ENCODE results near the gene RBMS3. TPM values are rescaled to one million over a fixed set of nuclear protein-coding genes. Genes with fewer than 3 reads are reported as not detected.

Gene RBMS3
- total RNA-seq, 1 donor from 2014 or later, result 33.0 TPM

GRCh38 chr3:29312395-29312794, 31.5 kb downstream of the RBMS3 start:
- Histone ChIP-seq H3K9me3 (ENCODE audit: insufficient read depth, low read depth, low read length) (no peaks in the 10 kb centered on the region), H3K27me3 (ENCODE audit: insufficient read depth, low read length) (no peaks in the 10 kb centered on the region), H3K36me3 (ENCODE audit: insufficient read depth, low read length) (no peaks in the 10 kb centered on the region), H2AFZ (ENCODE audit: low read depth, low read length) (no peak overlapping the region), H3K79me2 (ENCODE audit: insufficient read depth, low read length) (peaks cover 92% of the 10 kb centered on the region), H4K20me1 (ENCODE audit: insufficient read depth, low read length) (peaks cover 32% of the 10 kb centered on the region), H3K9ac (ENCODE audit: low read length) (no peak overlapping the region), H3K4me2 (ENCODE audit: low read length) (no peak overlapping the region), H3K4me1 (ENCODE audit: insufficient read depth, low read length) (peaks cover under 1% of the 10 kb centered on the region), H3K4me3 (ENCODE audit: insufficient read depth, low read depth, low read length) (no peak overlapping the region), H3K27ac (ENCODE audit: low read depth, low read length) (no peak overlapping the region)
- Mint-ChIP-seq H3K4me3 (ENCODE audit: unreplicated experiment) (no peak overlapping the region), H3K36me3 (ENCODE audit: low read depth, unreplicated experiment) (peaks cover 2% of the 10 kb centered on the region), H3K4me1 (ENCODE audit: low read depth, unreplicated experiment) (peaks cover 10% of the 10 kb centered on the region), H3K27me3 (ENCODE audit: low read depth, unreplicated experiment) (no peaks in the 10 kb centered on the region), H3K27ac (ENCODE audit: unreplicated experiment) (no peak overlapping the region), H3K9me3 (ENCODE audit: unreplicated experiment) (no peaks in the 10 kb centered on the region)
- DNase-seq (ENCODE audit: low read depth) (no peak), FAIRE-seq (no peak)
- TF ChIP-seq EZH2 (IDR thresholded peaks at IDR 0.05; ENCODE audit: insufficient read depth, low read length), result no peak
- no peak for TF ChIP-seq CTCF (IDR thresholded peaks at IDR 0.05; ENCODE audit: insufficient read depth, low read depth, low read length)

- Histone ChIP-seq H3K27me3 (ENCODE audit: insufficient read depth, low read length) (no peaks in the 10 kb centered on the region), H2AFZ (ENCODE audit: low read depth, low read length) (no peak overlapping the region), H3K36me3 (ENCODE audit: insufficient read depth, low read length) (no peaks in the 10 kb centered on the region), H4K20me1 (ENCODE audit: insufficient read depth, low read length) (peaks cover 31% of the 10 kb centered on the region), H3K4me1 (ENCODE audit: insufficient read depth, low read length) (no peaks in the 10 kb centered on the region), H3K4me3 (ENCODE audit: insufficient read depth, low read depth, low read length) (no peak overlapping the region), H3K27ac (ENCODE audit: low read depth, low read length) (no peak overlapping the region), H3K79me2 (ENCODE audit: insufficient read depth, low read length) (peaks cover 92% of the 10 kb centered on the region), H3K9me3 (ENCODE audit: insufficient read depth, low read depth, low read length) (no peaks in the 10 kb centered on the region), H3K4me2 (ENCODE audit: low read length) (no peak overlapping the region), H3K9ac (ENCODE audit: low read length) (no peak overlapping the region)
- Mint-ChIP-seq H3K36me3 (ENCODE audit: low read depth, unreplicated experiment) (peaks cover 2% of the 10 kb centered on the region), H3K4me3 (ENCODE audit: unreplicated experiment) (no peak overlapping the region), H3K4me1 (ENCODE audit: low read depth, unreplicated experiment) (peaks cover 9% of the 10 kb centered on the region), H3K27ac (ENCODE audit: unreplicated experiment) (no peak overlapping the region), H3K27me3 (ENCODE audit: low read depth, unreplicated experiment) (no peaks in the 10 kb centered on the region), H3K9me3 (ENCODE audit: unreplicated experiment) (no peaks in the 10 kb centered on the region)
- TF ChIP-seq EZH2 (IDR thresholded peaks at IDR 0.05; ENCODE audit: insufficient read depth, low read length), result no peak
- no peak for TF ChIP-seq CTCF (IDR thresholded peaks at IDR 0.05; ENCODE audit: insufficient read depth, low read depth, low read length)
- DNase-seq (ENCODE audit: low read depth) (peak; percentile 48), FAIRE-seq (peak; percentile 34)
Measured at GRCh38 chr3:29312960-29313452, 32.1 kb downstream of the RBMS3 start.

- Mint-ChIP-seq H3K36me3 (ENCODE audit: low read depth, unreplicated experiment) (peaks cover 2% of the 10 kb centered on the region), H3K4me1 (ENCODE audit: low read depth, unreplicated experiment) (peaks cover 11% of the 10 kb centered on the region), H3K27ac (ENCODE audit: unreplicated experiment) (no peak overlapping the region), H3K4me3 (ENCODE audit: unreplicated experiment) (no peak overlapping the region), H3K27me3 (ENCODE audit: low read depth, unreplicated experiment) (no peaks in the 10 kb centered on the region), H3K9me3 (ENCODE audit: unreplicated experiment) (no peaks in the 10 kb centered on the region)
- Histone ChIP-seq H3K79me2 (ENCODE audit: insufficient read depth, low read length) (peaks cover 92% of the 10 kb centered on the region), H2AFZ (ENCODE audit: low read depth, low read length) (no peak overlapping the region), H3K27me3 (ENCODE audit: insufficient read depth, low read length) (no peaks in the 10 kb centered on the region), H3K9ac (ENCODE audit: low read length) (no peak overlapping the region), H3K4me1 (ENCODE audit: insufficient read depth, low read length) (no peaks in the 10 kb centered on the region), H4K20me1 (ENCODE audit: insufficient read depth, low read length) (peaks cover 37% of the 10 kb centered on the region), H3K9me3 (ENCODE audit: insufficient read depth, low read depth, low read length) (no peaks in the 10 kb centered on the region), H3K36me3 (ENCODE audit: insufficient read depth, low read length) (no peaks in the 10 kb centered on the region), H3K4me2 (ENCODE audit: low read length) (no peak overlapping the region), H3K27ac (ENCODE audit: low read depth, low read length) (no peak overlapping the region), H3K4me3 (ENCODE audit: insufficient read depth, low read depth, low read length) (no peak overlapping the region)
- TF ChIP-seq EZH2 (IDR thresholded peaks at IDR 0.05; ENCODE audit: insufficient read depth, low read length), result no peak
- TF ChIP-seq CTCF (IDR thresholded peaks at IDR 0.05; ENCODE audit: insufficient read depth, low read depth, low read length), result no peak
- FAIRE-seq, result peak; percentile 39
- no peak for DNase-seq (ENCODE audit: low read depth)
Measured at GRCh38 chr3:29313981-29314726, 33.3 kb downstream of the RBMS3 start.
